ENCODE measurements around the gene RASSF8.

The RASSF8 gene

DNA sequence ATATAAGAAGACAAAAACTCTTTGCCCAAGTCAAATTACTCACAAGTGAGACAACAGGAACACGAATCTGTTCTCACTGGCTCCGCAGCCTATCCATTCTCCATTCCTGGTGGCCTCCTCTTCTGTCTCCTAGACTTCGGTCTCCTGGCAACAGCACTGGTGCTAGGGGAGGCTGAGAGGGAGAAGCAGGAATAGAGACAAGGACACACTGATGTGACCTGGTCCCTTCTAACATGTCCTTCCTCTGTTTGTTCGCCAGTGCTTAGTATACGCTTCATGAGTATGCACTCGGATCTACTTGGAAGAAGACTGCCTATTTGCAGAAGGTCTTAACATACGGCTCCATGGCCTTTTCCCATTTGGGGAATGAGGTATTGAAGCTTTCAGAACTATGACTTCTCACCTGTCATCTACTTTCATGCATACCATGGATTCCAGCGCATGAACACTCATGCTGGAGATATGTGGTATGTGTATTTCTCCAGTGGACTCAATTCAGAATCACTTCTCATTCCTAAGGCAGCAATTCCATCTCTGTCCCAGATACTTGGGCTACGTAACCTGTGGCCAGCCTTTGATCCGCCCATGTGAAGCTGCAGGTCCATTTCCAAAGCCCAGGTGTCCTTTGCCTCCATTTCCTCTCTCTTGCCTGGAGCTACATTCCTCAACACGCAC lies 132.5 kb downstream of the RASSF8 start:
- H3K4me3 ChIP-seq (ENCODE audit: low read depth, low read length), result no peak overlapping the region
- TF ChIP-seq, protein P1, sequence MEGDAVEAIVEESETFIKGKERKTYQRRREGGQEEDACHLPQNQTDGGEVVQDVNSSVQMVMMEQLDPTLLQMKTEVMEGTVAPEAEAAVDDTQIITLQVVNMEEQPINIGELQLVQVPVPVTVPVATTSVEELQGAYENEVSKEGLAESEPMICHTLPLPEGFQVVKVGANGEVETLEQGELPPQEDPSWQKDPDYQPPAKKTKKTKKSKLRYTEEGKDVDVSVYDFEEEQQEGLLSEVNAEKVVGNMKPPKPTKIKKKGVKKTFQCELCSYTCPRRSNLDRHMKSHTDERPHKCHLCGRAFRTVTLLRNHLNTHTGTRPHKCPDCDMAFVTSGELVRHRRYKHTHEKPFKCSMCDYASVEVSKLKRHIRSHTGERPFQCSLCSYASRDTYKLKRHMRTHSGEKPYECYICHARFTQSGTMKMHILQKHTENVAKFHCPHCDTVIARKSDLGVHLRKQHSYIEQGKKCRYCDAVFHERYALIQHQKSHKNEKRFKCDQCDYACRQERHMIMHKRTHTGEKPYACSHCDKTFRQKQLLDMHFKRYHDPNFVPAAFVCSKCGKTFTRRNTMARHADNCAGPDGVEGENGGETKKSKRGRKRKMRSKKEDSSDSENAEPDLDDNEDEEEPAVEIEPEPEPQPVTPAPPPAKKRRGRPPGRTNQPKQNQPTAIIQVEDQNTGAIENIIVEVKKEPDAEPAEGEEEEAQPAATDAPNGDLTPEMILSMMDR (IDR thresholded peaks at IDR 0.05; ENCODE audit: low read depth, low read length), result no peak

DNA sequence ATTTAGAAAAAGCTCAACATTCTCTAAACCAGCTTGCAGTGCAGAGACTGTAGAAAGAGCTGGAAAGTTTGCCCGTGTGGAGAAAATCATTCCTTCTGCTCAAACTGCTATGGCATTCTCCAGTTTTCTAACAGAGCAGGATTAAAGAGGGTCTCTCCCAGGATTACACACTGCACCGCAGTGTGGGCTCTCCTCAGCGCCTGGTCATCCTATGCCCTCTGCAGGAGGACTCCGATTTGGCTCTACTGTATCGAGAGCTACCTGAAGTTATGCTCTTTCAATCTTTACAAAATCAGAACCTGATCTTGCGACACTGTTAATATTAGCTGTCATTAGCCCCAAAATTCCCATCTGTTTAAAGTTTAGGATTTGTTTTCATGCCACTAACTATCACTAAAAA lies 133.3 kb downstream of the RASSF8 start:
- TF ChIP-seq, protein P1 (IDR thresholded peaks at IDR 0.05; ENCODE audit: low read depth, low read length), result no peak
- no peak overlapping the region for H3K4me3 ChIP-seq (ENCODE audit: low read depth, low read length)

DNA sequence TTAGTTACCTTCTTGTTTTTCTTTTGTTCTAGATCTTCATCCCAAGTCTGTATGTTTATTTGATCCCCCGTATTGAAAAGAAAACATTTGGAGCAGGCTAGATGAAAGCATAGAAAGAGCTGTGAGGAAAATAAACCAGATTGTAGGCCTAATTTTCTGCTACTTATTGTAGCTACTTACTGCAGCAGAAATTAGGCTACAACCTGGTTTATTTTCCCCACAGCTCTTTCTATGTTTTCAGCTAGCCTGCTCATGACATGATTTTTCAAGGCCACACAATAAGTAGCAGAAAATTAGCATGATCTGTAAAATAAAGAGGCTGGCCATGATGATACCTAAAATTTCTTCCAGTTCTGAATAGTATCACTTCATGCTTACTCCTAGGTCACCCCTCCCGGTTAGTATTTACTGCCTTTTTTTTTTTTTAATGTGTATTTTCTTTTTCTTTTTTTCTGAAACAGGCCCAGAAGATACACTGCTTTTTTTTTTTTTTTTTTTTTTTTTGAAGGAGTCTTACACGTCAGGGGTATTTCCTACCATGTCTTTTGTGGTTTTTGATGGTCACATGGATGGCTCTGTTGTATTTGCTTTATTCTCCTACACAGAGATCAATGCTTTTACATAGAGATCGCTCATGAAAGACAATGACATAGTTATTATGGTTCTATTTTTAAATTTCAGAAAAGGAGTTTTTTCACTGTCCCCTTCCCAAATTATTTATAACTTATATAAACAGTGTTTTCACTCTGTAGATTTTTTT lies 134.0 kb downstream of the RASSF8 start:
- TF ChIP-seq, protein P1 (IDR thresholded peaks at IDR 0.05; ENCODE audit: low read depth, low read length), result no peak
- no peak overlapping the region for H3K4me3 ChIP-seq (ENCODE audit: low read depth, low read length)

DNA sequence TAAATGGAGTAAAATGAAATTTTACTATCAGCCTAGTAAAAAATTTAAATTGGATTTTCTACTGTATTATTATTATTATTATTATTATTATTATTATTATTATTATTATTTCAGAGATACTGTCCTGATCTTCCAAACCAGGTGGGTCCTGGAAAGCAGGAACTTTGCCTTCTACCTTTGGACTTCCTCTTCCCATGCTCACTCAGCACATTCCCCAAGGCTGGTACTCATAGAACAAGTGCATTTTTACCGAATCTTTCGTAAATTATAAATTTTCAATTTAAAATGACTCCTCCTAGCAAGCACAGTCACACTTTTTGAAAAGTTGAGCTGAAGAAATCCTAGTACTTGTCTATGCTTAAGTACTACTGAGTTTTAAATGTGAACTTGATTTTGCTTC lies 136.7 kb downstream of the RASSF8 start:
- H3K4me3 ChIP-seq (ENCODE audit: low read depth, low read length), result no peak overlapping the region
- TF ChIP-seq, protein P1 (IDR thresholded peaks at IDR 0.05; ENCODE audit: low read depth, low read length), result no peak

DNA sequence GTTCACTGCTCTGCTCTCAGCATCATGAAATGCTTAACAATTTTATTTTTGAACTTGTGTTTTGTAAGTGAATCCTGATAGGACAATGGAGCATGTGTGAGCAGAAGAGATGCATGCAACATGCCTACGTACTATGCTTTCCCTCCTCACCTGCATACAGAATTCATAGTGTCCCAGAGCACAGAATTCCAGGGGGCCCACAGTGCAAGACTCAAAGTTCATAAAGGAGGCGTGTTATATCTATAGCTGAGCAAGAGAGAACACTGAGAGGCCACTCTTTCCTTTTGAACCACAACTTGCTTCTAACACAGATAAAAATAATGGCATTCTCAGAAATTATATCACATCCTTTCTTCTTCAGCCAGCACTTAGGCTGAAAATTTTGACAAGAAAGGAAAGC lies 137.6 kb downstream of the RASSF8 start:
- TF ChIP-seq, protein P1 (IDR thresholded peaks at IDR 0.05; ENCODE audit: low read depth, low read length), result no peak

DNA sequence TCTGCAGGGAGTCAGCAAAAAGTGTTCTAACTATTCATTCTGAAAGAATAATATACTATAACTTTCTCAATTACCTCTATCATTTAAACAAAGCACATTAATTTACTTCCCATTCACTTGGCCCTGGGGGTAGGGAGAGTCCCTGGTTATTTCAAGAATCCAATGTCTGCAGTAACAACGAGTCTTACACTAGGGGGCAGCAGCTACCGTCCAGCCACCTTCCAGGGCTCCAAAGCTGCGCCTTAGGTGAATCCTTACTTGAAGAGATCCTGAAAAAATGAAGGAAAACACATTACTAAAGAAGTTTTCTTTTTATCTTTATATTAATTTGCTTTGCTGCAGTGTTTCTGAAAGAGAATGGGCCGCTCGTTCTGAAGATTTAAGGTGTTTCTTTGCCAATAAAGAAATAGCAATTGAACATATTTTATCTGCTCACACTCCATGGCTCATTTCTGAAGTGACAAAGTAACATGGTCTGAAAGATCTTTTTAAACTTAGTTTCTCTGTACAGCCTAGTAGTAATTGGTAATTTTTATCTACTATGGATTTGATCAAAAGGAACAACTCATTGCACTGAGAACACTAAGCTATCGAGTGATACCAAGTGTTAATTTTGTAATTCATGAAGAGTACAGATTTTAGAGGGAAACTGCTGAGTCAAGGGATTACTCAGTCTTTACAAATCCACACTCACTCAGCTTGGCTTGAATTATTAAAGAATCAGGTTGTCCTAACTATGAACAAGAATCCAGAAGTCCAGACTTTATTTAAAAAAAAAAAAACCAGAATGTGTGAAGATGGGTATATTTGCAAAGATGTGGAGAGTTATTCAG lies 138.8 kb downstream of the RASSF8 start:
- no peak overlapping the region for H3K4me3 ChIP-seq (ENCODE audit: low read depth, low read length)
- TF ChIP-seq, protein P1 (IDR thresholded peaks at IDR 0.05; ENCODE audit: low read depth, low read length), result peak; percentile 82

More for the DNA sequence above, 137.6 kb downstream of the RASSF8 start:
- no peak overlapping the region for H3K4me3 ChIP-seq (ENCODE audit: low read depth, low read length)

Data from WI38 (cell line).